CD4-positive, alpha-beta memory T cell (primary cell): ENCODE data around the gene BSCL2. TPM values are rescaled to one million over a fixed set of nuclear protein-coding genes. Genes with fewer than 3 reads are reported as not detected.

Experiments
- CTCF ChIA-PET: fragments of 350-600 bp; sonication (Branson Sonifier 250); formaldehyde crosslinking; loops from one replicate; lab custom pipeline; 2021; ENCODE audit warnings: inconsistent platforms; ENCODE audit not compliant: partially characterized antibody; lab: Charles Lee
- POLR2A ChIA-PET: fragments of 350-600 bp; sonication (Branson Sonifier 250); formaldehyde crosslinking; loops from one replicate; lab custom pipeline; 2021; ENCODE audit not compliant: partially characterized antibody; lab: Charles Lee
- DNase-seq, 5 donors: peaks; one replicate each; pipeline versions ENCODE4 v3.0.0 to v3.0.0-alpha.2; 2020 to 2022; ENCODE audit warnings: mixed read lengths in 1 of 5
- H3K27ac ChIP-seq: one replicate; pipeline ENCODE4 v1.7.0; 2013; ENCODE audit warnings: low read depth, low read length
- H3K27me3 ChIP-seq: 2 replicates; pipeline ENCODE4 v1.7.0; 2013; ENCODE audit warnings: mild to moderate bottlenecking, low read length, moderate library complexity; ENCODE audit not compliant: insufficient read depth
- H3K36me3 ChIP-seq: 2 replicates; pipeline ENCODE4 v1.7.0; 2013; ENCODE audit warnings: mild to moderate bottlenecking, low read length, moderate library complexity; ENCODE audit not compliant: insufficient read depth
- H3K4me1 ChIP-seq: 2 replicates; pipeline ENCODE4 v1.7.0; 2013; ENCODE audit warnings: mild to moderate bottlenecking, low read length, moderate library complexity; ENCODE audit not compliant: insufficient read depth
- H3K4me3 ChIP-seq, 2 donors: one replicate each; pipeline ENCODE4 v1.7.0; 2013; ENCODE audit warnings: low read length in 2 of 2, mild to moderate bottlenecking in 1 of 2
- H3K9me3 ChIP-seq, 2 donors: one replicate each; pipeline ENCODE4 v1.7.0; 2013; ENCODE audit warnings: low read length in 2 of 2, control low read depth in 1 of 2; ENCODE audit not compliant: control insufficient read depth in 1 of 2
- H3K27ac Mint-ChIP-seq, 7 donors: one replicate each; pipeline ENCODE4 v1.8.0; 2020 to 2021; ENCODE audit warnings: mixed read lengths in 7 of 7, mild to moderate bottlenecking in 6 of 7, inconsistent platforms in 3 of 7, moderate library complexity in 3 of 7
- H3K27me3 Mint-ChIP-seq, 2 donors: one replicate each; pipeline ENCODE4 v1.8.0; 2020 to 2021; ENCODE audit warnings: mixed read lengths in 2 of 2
- H3K36me3 Mint-ChIP-seq, 2 donors: one replicate each; pipeline ENCODE4 v1.8.0; 2020 to 2021; ENCODE audit warnings: mixed read lengths in 2 of 2, inconsistent platforms in 1 of 2, mild to moderate bottlenecking in 1 of 2
- H3K4me1 Mint-ChIP-seq, 4 donors: one replicate each; pipeline ENCODE4 v1.8.0; 2020 to 2021; ENCODE audit warnings: mixed read lengths in 4 of 4, mild to moderate bottlenecking in 1 of 4
- H3K4me3 Mint-ChIP-seq, 8 donors: one replicate each; pipeline ENCODE4 v1.8.0; 2020 to 2021; ENCODE audit warnings: mixed read lengths in 8 of 8, mild to moderate bottlenecking in 7 of 8, moderate library complexity in 6 of 8, inconsistent platforms in 3 of 8
- H3K9me3 Mint-ChIP-seq, 8 donors: one replicate each; pipeline ENCODE4 v1.8.0; 2020 to 2021; ENCODE audit warnings: mixed read lengths in 8 of 8, mild to moderate bottlenecking in 5 of 8, inconsistent platforms in 3 of 8, moderate library complexity in 1 of 8
- intact Hi-C: fragments of 100-400 bp; cut with micrococcal nuclease; formaldehyde crosslinking; loops from one replicate; pipeline ENCODE4 v1.15.1; 2023
- polyA plus RNA-seq, 2 donors: library from polyadenylated mRNA; unstranded; fragments of 300-500 nt; fragmentation: Illumina TruSeq; gene quantifications; one replicate each; pipeline ENCODE4 v1.2.3, GENCODE V29; 2021
- total RNA-seq, 2 experiments: library from RNA; stranded (reverse); gene quantifications; one replicate each; pipeline ENCODE4 v1.2.3, GENCODE V29; 2021

Gene BSCL2
- total and polyA plus RNA-seq, 4 experiments from 2014 or later = 34.5 to 51.7 (median 42.8) TPM

DNA sequence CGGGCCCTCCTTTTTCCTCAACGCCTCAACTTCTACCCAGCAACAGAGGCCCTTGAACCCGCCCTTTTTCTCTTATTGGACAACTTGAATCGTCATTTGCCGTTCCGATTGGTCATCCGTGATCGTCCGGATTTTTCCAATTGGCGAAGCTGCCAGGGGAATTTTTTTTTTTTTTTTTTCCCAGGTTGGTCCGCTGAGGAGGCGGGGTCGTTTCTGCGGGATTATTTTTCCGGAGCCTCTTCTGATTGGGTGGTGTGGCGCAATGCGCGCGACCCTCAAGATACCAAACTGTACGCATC, 20.6 kb upstream of the BSCL2 start:
- peaks cover 28 to 79% (median 45%) of the 10 kb centered on the region in 4 donors for H3K4me1 Mint-ChIP-seq
- Histone ChIP-seq H3K27me3 (no peaks in the 10 kb centered on the region), H3K27ac (peak overlapping the region; percentile 93), H3K9me3 (no peaks in the 10 kb centered on the region), H3K36me3 (peaks cover 15% of the 10 kb centered on the region), H3K4me3 (peak overlapping the region; percentile 95 to 99), H3K4me1 (peaks cover 45% of the 10 kb centered on the region)
- POLR2A ChIA-PET = interaction anchor here (0.7 to 15.3 kb wide), 45 partner anchors 9 to 1644 kb away, joined by 3 to 283 read pairs (median 9); partner anchors contain the start of genes B3GAT3, BSCL2, C11orf98 and CSKMT
- H3K27me3 Mint-ChIP-seq = no peaks in the 10 kb centered on the region
- peak overlapping the region; percentile 98 to 99 (median 99) for H3K27ac Mint-ChIP-seq
- peaks cover 27 to 53% of the 10 kb centered on the region in 2 donors for H3K36me3 Mint-ChIP-seq
- peak; percentile 95 to 97 (median 95) for DNase-seq
- intact Hi-C loops = loop anchor here (1.0 to 2.0 kb wide), 9 partner anchors 19 to 153 kb away; partner anchors contain the start of genes POLR2G, STX5, TAF6L and TEX54
- H3K4me3 Mint-ChIP-seq = peak overlapping the region; percentile 84 to 97 (median 94)
- CTCF ChIA-PET = interaction anchor here (0.8 to 3.3 kb wide), 10 partner anchors 16 to 153 kb away, joined by 3 to 21 read pairs (median 4); partner anchors contain the start of genes C11orf98, CSKMT, POLR2G and SLC3A2
- H3K9me3 Mint-ChIP-seq = peaks cover 0 to 2% (median 0%) of the 10 kb centered on the region in 8 donors

DNA sequence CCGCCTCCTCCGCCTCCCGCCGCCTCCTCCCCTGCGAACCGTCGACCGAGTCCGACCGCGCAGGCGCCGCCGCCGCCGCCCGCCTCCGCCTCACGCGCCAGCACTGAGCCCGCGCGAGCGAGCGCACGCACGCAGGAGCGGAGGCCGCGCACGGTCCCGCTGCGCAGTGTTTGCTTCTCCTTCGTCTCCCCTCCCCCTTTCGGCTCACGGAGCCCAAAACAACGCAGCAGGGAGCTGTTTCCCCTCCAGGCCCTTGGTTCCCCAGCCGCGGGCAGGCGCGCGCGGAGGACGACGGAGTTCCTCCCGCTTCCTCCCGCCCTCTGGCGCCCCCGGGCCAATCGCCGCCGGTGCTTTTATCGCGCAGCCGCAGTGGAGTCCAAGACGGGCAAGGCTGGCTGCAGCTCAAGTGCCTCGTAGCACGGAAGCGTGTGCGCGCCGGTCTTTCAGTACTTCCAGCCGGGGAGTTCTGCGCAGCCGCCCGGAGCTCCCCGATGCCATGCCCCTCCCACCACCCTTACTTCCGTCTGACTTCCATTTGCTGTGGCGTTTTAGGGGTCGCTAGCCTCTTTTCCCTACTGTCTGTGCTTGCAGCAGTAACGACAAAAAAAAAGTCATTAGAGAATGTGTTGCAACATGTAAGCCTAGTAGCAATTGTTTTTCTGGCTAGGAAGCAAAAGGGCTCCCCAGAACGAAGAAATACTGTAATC, 20.1 kb upstream of the BSCL2 start, which contains the start of gene HNRNPUL2:
TSS of gene HNRNPUL2 (minus strand) at position 293 of the 707 bp plus-strand sequence. CDS start 301 bp downstream, outside the sequence.
- Mint-ChIP-seq H3K9me3 (peaks cover 0 to 2% (median 0%) of the 10 kb centered on the region in 8 donors), H3K27ac (peak within 1 kb of the TSS; percentile 98 to 99 (median 99)), H3K27me3 (no peaks in the 10 kb centered on the region), H3K36me3 (peaks cover 32 to 57% of the 10 kb centered on the region in 2 donors), H3K4me1 (peaks cover 28 to 82% (median 49%) of the 10 kb centered on the region in 4 donors), H3K4me3 (peak within 1 kb of the TSS; percentile 84 to 98 (median 96))
- peak within 1 kb of the TSS; percentile 93 for H3K27ac ChIP-seq
- intact Hi-C loops = loop anchor here (1.0 kb wide), 5 partner anchors 18 to 154 kb away; partner anchors contain the start of gene POLR2G
- DNase-seq = peak; percentile 99
- POLR2A ChIA-PET = interaction anchor here (0.6 to 15.3 kb wide), 45 partner anchors 16 to 1644 kb away, joined by 3 to 283 read pairs (median 9); partner anchors contain the start of genes B3GAT3, BSCL2, C11orf98 and CSKMT
- H3K36me3 ChIP-seq = peaks cover 20% of the 10 kb centered on the region
- CTCF ChIA-PET = interaction anchor here (0.8 to 3.3 kb wide), 11 partner anchors 16 to 154 kb away, joined by 3 to 21 read pairs (median 4); partner anchors contain the start of genes C11orf98, CSKMT, POLR2G and SLC3A2
- H3K27me3 ChIP-seq = no peaks in the 10 kb centered on the region
- peak within 1 kb of the TSS; percentile 95 to 99 for H3K4me3 ChIP-seq
- peaks cover 50% of the 10 kb centered on the region for H3K4me1 ChIP-seq
- H3K9me3 ChIP-seq = no peaks in the 10 kb centered on the region

DNA sequence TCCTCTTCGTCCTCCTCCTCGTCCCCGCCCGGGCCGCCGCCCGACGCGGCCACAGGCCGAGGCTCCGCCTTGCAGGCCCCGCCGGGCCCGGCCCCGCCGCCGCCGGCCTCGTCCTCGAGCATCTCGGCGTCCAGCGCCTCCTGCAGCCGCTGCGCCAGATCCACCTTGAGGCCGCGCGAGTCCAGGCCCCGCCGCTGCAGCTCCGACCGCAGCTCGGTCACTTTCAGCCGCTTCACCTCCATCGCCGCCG, 19.6 kb upstream of the BSCL2 start:
- Mint-ChIP-seq H3K9me3 (peaks cover 0 to 2% (median 0%) of the 10 kb centered on the region in 8 donors), H3K27ac (peak overlapping the region in 6 of 7 donors; percentile 94 to 99 (median 99)), H3K36me3 (peaks cover 36 to 61% of the 10 kb centered on the region in 2 donors), H3K27me3 (no peaks in the 10 kb centered on the region), H3K4me3 (peak overlapping the region; percentile 84 to 98 (median 95)), H3K4me1 (peaks cover 31 to 87% (median 53%) of the 10 kb centered on the region in 4 donors)
- intact Hi-C loops = loop anchor here (1.0 kb wide), 5 partner anchors 18 to 154 kb away; partner anchors contain the start of gene POLR2G
- no peak for DNase-seq
- peak overlapping the region in 1 of 2 donors; percentile 95 for H3K4me3 ChIP-seq
- H3K9me3 ChIP-seq = no peaks in the 10 kb centered on the region
- peaks cover 24% of the 10 kb centered on the region for H3K36me3 ChIP-seq
- ChIA-PET CTCF (interaction anchor here (0.8 to 3.3 kb wide), 10 partner anchors 15 to 154 kb away, joined by 3 to 21 read pairs (median 4); partner anchors contain the start of genes C11orf98, CSKMT, POLR2G and SLC3A2), POLR2A (interaction anchor here (0.6 to 15.3 kb wide), 40 partner anchors 15 to 1365 kb away, joined by 3 to 283 read pairs (median 10); partner anchors contain the start of genes B3GAT3, BSCL2, C11orf98 and CSKMT)
- H3K27ac ChIP-seq = peak overlapping the region; percentile 93
- no peaks in the 10 kb centered on the region for H3K27me3 ChIP-seq
- H3K4me1 ChIP-seq = peaks cover 52% of the 10 kb centered on the region

DNA sequence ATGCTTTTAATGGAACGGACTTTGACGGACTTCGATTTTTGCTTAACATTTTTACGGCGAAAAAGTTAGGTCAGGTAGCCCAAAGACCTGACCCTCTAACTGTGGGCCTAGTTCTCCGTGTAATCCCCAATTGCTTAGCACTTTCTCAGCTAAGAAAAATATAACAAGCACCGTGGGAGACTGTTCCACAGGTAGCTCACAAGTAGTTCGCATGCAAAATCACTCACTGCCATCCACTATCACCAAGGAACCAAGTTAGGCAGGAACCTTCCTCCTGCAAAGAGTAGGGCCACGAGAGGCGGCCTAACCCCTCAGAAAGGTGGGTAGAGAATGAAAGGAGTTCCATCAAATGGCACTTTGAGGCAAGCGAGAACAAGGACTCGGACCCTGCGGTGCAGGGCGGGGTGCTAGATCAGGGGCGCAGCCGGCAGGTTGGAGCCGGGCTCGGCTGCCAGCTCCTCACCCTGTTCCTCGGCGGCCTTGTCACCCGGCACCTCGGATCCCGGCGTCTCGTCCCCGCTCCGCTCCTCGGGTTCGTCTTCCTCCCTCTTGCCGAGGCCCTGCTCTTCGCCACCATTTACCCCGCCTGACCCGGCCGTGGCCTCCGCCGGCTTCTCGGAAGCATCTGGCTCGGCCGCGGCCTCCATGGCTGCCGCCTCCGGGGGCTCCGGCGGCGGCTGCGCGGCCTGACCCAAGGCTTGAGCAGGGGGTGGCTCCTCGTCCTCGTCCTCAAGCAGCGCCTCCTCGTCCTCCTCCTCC, 19.1 kb upstream of the BSCL2 start:
- peaks cover 54% of the 10 kb centered on the region for H3K4me1 ChIP-seq
- Mint-ChIP-seq H3K36me3 (peaks cover 41 to 67% of the 10 kb centered on the region in 2 donors), H3K4me1 (peaks cover 31 to 89% (median 56%) of the 10 kb centered on the region in 4 donors)

DNA sequence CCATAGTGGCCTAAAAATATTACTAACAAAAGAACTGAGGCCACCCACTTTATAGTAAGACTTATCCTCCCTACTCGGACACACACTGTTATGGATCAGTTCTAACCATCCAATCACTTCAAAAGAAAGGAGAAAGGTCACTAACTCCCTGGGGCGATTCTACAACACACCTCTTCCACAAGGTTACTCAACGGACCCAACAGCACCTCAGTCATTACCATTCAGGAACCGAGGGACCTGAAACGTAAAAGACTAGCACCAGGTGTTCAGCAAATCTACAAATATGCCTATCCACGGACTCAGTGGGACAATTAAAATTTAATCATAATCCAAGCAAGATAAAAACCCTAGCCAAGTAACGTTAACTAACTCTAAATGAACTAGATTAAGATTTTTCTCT, 18.4 kb upstream of the BSCL2 start:
- no peaks in the 10 kb centered on the region for H3K27me3 Mint-ChIP-seq
- H3K4me3 Mint-ChIP-seq = peak overlapping the region; percentile 84 to 98 (median 94)
- CTCF ChIA-PET = interaction anchor here (0.8 to 1.0 kb wide), 3 partner anchors 11 to 132 kb away, joined by 3 read pairs; no protein-coding TSS in a partner anchor
- Histone ChIP-seq H3K4me3 (peak overlapping the region; percentile 87 to 95), H3K27ac (peak overlapping the region; percentile 93), H3K36me3 (peaks cover 36% of the 10 kb centered on the region), H3K27me3 (no peaks in the 10 kb centered on the region), H3K9me3 (no peaks in the 10 kb centered on the region), H3K4me1 (peaks cover 56% of the 10 kb centered on the region)
- peaks cover 47 to 70% of the 10 kb centered on the region in 2 donors for H3K36me3 Mint-ChIP-seq
- POLR2A ChIA-PET = interaction anchor here (0.6 to 15.3 kb wide), 19 partner anchors 14 to 166 kb away, joined by 3 to 283 read pairs (median 21); partner anchors contain the start of genes BSCL2, C11orf98, CSKMT and EEF1G
- peak overlapping the region; percentile 90 to 98 (median 94) for H3K27ac Mint-ChIP-seq
- intact Hi-C loops = no loop called here
- H3K4me1 Mint-ChIP-seq = peaks cover 31 to 85% (median 56%) of the 10 kb centered on the region in 4 donors
- H3K9me3 Mint-ChIP-seq = peaks cover 0 to 2% (median 0%) of the 10 kb centered on the region in 8 donors
- DNase-seq = no peak

More for the DNA sequence above, 19.1 kb upstream of the BSCL2 start:
- no peaks in the 10 kb centered on the region for H3K27me3 ChIP-seq
- ChIA-PET POLR2A (interaction anchor here (0.6 to 15.3 kb wide), 37 partner anchors 15 to 1364 kb away, joined by 3 to 283 read pairs (median 11); partner anchors contain the start of genes B3GAT3, BSCL2, C11orf98 and CSKMT), CTCF (interaction anchor here (0.8 to 3.3 kb wide), 8 partner anchors 12 to 135 kb away, joined by 3 to 21 read pairs (median 3); partner anchors contain the start of genes POLR2G, TMEM179B and TUT1)
- peaks cover 0 to 2% (median 0%) of the 10 kb centered on the region in 8 donors for H3K9me3 Mint-ChIP-seq
- peak overlapping the region; percentile 93 for H3K27ac ChIP-seq
- peak overlapping the region; percentile 87 to 95 for H3K4me3 ChIP-seq
- H3K27me3 Mint-ChIP-seq = no peaks in the 10 kb centered on the region
- peaks cover 29% of the 10 kb centered on the region for H3K36me3 ChIP-seq
- intact Hi-C loops = no loop called here
- peak in 1 of 5 donors; percentile 47 for DNase-seq
- H3K27ac Mint-ChIP-seq = peak overlapping the region; percentile 90 to 98 (median 94)
- H3K4me3 Mint-ChIP-seq = peak overlapping the region; percentile 84 to 98 (median 94)
- no peaks in the 10 kb centered on the region for H3K9me3 ChIP-seq

DNA sequence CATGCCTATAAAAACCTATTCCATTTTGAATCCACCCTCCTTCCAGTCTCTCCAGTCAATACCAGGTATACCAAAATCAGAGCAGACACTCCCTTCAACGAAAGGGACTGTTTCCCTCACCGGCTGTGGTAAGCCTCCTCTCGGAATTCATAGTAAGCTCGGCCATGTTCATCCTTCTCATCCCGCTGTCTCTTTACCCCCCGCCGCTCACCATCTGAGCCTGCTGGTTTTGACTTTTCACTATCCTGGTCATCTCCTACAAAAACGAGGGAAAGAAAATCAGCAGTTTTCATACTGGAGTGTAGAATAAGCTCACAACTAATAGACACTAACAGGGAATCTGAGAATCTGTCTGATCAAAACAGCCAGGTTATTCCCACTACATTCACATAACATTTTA, 16.9 kb upstream of the BSCL2 start:
- H3K27me3 ChIP-seq = no peaks in the 10 kb centered on the region
- H3K36me3 ChIP-seq = peaks cover 49% of the 10 kb centered on the region
- Mint-ChIP-seq H3K4me1 (peaks cover 37 to 84% (median 58%) of the 10 kb centered on the region in 4 donors), H3K27ac (peak overlapping the region; percentile 29 to 98 (median 75)), H3K27me3 (no peaks in the 10 kb centered on the region), H3K36me3 (peaks cover 58 to 82% of the 10 kb centered on the region in 2 donors), H3K4me3 (peak overlapping the region; percentile 62 to 98 (median 94)), H3K9me3 (peaks cover 0 to 2% (median 0%) of the 10 kb centered on the region in 8 donors)
- H3K4me1 ChIP-seq = peaks cover 44% of the 10 kb centered on the region
- intact Hi-C loops = no loop called here
- peak overlapping the region in 1 of 2 donors; percentile 24 for H3K4me3 ChIP-seq
- POLR2A ChIA-PET = interaction anchor here (0.8 to 15.3 kb wide), 12 partner anchors 12 to 133 kb away, joined by 3 to 283 read pairs (median 6); partner anchors contain the start of genes BSCL2, C11orf98, CSKMT and GANAB
- peak overlapping the region; percentile 29 for H3K27ac ChIP-seq
- H3K9me3 ChIP-seq = no peaks in the 10 kb centered on the region
- no peak for DNase-seq
- CTCF ChIA-PET = interaction anchor here (0.6 to 2.4 kb wide), 4 partner anchors 8 to 299 kb away, joined by 3 to 9 read pairs (median 3); no protein-coding TSS in a partner anchor
